ENCODE results near the gene CHRNB1. TPM values are rescaled to one million over a fixed set of nuclear protein-coding genes. Genes with fewer than 3 reads are reported as not detected.

CHRNB1 gene
- total RNA-seq, 1 donor from 2014 or later = 9.7 TPM

DNA sequence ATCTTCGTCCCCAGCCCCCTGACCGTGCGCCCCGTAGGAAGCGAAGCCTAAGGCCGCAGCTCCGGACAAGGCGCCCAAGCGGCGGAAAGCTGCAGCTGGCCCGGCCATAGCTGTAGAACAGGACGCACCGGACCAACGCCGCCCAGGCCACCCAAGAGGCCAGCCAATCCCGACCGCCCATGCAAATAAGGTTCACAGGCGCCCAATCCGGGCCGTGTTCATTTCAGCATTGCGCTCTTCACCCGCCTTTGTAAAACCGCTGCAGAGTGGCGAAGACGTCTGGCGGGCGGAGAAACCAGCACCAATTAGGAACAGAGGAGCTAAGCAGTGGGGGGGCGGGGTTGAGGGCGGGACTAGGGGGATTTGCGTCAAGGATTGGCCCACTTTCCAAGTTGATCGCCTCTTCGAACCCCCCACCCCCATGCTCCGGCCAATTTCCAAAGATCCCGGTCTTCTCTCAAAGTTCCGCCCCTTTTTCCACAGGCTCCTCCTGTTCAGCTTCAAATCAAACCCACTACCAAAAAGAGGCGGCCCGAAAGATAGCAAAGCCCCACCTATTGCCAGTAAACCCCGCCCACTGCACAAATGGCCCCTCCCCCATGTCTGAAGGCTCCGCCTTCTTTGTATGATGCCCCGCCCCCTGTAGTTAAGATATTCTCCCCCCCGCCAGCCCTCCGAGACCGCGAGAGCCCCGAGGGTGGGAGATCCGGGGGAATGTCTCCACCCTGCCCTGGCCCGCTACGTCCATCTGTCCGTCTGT is 40.7 kb upstream of the CHRNB1 start, which contains the start of gene TMEM256:
TMEM256 (minus strand) TSS at position 121 of the 760 bp plus-strand sequence; CDS start at position 108, 13 bp downstream.
- no peaks in the 10 kb centered on the region for H3K36me3 ChIP-seq (ENCODE audit: control insufficient read depth, insufficient read depth, low read length)
- H3K4me3 ChIP-seq (ENCODE audit: low read depth, low read length) = peak within 1 kb of the TSS; percentile 74
- FAIRE-seq (peak; percentile 47), DNase-seq (ENCODE audit: low read depth) (peak; percentile 96)
- H3K27me3 ChIP-seq (ENCODE audit: control insufficient read depth, insufficient read depth, low read length) = no peaks in the 10 kb centered on the region
- TF ChIP-seq CTCF (IDR thresholded peaks at IDR 0.05; ENCODE audit: insufficient read depth, low read length, severe bottlenecking) = no peak

DNA sequence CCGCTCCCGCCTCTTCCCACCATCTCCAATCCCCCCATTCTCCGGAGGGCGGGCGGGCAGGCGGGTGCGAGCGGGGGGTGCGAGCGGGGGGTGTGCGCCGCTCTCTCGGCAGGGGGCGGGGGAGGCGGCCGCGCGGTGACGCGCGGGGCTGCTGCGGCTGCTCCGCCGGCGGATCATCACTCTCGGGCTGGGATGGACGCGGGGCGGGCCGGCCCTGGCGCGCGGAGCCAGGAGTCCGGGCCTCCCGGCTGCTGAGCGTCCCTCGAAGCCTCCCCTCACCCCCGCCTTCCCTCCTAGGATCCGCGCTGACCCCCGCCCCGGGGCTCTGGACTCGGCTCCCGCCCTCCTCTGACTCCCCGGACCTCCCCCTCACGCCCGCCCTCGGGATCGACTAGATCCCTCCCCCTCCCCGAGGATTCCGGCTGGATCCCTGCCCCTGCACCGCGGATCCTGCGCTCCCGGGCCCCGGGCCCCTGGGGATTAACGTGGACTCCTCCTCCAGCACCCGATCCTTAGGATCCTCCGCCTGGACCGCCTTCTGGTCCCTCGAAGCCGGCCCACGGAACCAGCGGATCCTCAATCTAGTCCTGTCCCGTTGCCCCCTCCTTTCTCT is 40.0 kb upstream of the CHRNB1 start:
- FAIRE-seq (no peak), DNase-seq (ENCODE audit: low read depth) (no peak)
- no peaks in the 10 kb centered on the region for H3K36me3 ChIP-seq (ENCODE audit: control insufficient read depth, insufficient read depth, low read length)
- H3K4me3 ChIP-seq (ENCODE audit: low read depth, low read length) = peak overlapping the region; percentile 74
- TF ChIP-seq CTCF (IDR thresholded peaks at IDR 0.05; ENCODE audit: insufficient read depth, low read length, severe bottlenecking) = no peak
- H3K27me3 ChIP-seq (ENCODE audit: control insufficient read depth, insufficient read depth, low read length) = no peaks in the 10 kb centered on the region

DNA sequence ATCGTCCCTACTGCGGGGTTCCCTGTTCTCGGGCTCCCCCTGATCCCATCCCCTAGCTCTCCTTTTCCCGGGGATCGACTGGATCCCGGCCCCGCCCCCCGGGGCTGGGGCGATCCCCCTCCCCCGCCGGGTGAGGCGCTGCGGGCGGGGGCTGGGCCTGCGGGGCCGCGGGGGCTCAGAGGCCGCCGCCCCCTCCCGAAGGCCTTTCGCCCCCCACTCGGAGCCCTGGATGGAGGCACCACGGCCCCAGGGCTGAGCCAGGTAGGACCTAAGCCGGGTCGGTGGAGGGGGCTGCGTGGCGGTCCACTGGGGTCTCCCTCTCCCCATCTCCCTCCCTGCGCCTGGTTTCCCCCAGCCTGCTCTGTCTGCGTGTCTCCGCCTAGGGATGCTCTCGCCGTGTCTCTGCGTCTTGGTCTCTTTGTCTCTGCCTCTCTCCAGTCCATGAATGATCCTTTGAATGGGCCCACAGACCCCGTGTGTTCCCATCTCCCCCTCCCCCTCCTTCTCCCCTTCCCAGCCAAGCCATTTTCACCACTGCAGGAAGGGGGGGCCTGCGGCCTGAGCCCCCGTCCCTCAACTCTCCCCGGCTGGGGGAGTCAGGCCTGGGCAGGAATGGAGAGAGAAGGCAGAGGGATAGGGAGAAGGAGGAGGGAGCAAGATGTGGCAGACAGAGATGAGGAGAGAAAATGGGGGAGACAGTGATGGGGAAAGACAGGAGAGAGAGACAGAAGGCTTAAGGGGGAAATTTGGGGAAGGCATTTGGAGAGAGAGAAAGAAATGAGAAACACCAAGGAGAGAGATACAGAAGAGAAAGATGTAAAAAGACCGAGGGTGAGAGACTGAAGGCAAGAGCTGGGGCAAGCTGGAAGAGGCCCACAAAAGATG is 39.3 kb upstream of the CHRNB1 start:
- no peaks in the 10 kb centered on the region for H3K27me3 ChIP-seq (ENCODE audit: control insufficient read depth, insufficient read depth, low read length)
- no peak for DNase-seq (ENCODE audit: low read depth)
- no peak for TF ChIP-seq CTCF (IDR thresholded peaks at IDR 0.05; ENCODE audit: insufficient read depth, low read length, severe bottlenecking)
- peak overlapping the region; percentile 74 for H3K4me3 ChIP-seq (ENCODE audit: low read depth, low read length)
- no peak for FAIRE-seq
- H3K36me3 ChIP-seq (ENCODE audit: control insufficient read depth, insufficient read depth, low read length) = no peaks in the 10 kb centered on the region

DNA sequence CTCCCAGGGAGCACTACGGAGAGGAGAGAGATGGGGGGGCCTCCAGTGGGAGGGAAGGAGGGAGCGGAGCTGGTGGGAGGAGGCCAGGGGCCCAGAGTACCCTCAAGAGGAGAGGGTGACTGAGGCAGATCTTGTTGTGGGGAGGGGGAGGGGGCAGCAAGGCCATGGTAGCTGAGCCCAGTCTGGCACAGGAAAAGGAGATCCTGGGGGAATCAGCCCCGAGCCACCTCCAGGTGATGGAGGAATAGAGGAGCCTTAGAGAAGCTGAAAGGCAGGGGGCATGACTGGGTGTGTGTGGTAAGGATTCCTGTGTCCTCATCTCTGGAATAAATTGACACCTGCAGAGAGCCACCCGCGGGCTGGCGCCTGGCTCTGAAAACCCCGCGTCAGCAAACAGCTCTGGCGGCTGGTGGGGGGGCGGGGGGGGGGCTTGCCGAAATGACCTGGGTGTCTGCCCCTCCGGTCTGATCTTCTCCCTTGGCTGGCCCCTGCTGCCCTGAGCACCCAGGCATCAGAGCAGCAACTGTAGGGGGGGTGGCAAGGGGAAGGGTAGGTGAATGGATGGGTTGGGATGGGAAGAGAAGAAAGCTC is 38.5 kb upstream of the CHRNB1 start:
- no peak overlapping the region for H3K4me3 ChIP-seq (ENCODE audit: low read depth, low read length)
- DNase-seq (ENCODE audit: low read depth) (no peak), FAIRE-seq (no peak)
- TF ChIP-seq CTCF (IDR thresholded peaks at IDR 0.05; ENCODE audit: insufficient read depth, low read length, severe bottlenecking) = no peak
- no peaks in the 10 kb centered on the region for H3K27me3 ChIP-seq (ENCODE audit: control insufficient read depth, insufficient read depth, low read length)
- no peaks in the 10 kb centered on the region for H3K36me3 ChIP-seq (ENCODE audit: control insufficient read depth, insufficient read depth, low read length)

DNA sequence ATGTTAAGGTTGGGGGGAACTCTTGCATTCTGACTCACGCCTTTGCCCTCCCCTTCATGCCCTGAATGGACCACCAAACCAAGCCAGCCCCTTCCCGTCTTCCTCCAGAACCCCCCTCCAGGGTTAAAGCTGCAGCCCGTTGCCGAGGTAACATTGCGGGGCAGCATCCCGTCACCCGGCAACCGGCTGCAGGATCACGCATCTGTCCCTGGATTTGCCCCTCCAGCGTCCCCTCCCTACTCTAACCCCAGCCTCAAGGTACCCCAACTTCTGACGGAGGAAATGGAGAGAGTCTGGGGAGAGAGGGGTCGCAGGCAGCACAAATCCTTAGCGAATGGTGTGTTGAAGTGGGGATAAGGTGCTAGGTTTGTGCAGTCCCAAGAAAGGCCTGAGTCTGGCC is 37.8 kb upstream of the CHRNB1 start:
- H3K27me3 ChIP-seq (ENCODE audit: control insufficient read depth, insufficient read depth, low read length) = no peaks in the 10 kb centered on the region
- DNase-seq (ENCODE audit: low read depth) = no peak
- no peak for FAIRE-seq
- no peak overlapping the region for H3K4me3 ChIP-seq (ENCODE audit: low read depth, low read length)
- TF ChIP-seq CTCF (IDR thresholded peaks at IDR 0.05; ENCODE audit: insufficient read depth, low read length, severe bottlenecking) = no peak
- H3K36me3 ChIP-seq (ENCODE audit: control insufficient read depth, insufficient read depth, low read length) = no peaks in the 10 kb centered on the region

All from bronchial epithelial cell (primary cell).